Mesothelial cell of epicardium (in vitro differentiated cells): ENCODE data around the gene ARHGDIB. TPM values are rescaled to one million over a fixed set of nuclear protein-coding genes. Genes with fewer than 3 reads are reported as not detected.
A peak's percentile ranks its signal among the peaks of the same experiment; 100 is the strongest.

Experiments
- DNase-seq, 2 experiments: peaks; one replicate each; pipeline ENCODE4 v3.0.0; 2021; ENCODE audit warnings: low spot score in 2 of 2; ENCODE audit not compliant: unreplicated experiment in 2 of 2
- H3K27ac Mint-ChIP-seq: 2 replicates; pipeline ENCODE4 v1.8.0; 2021; ENCODE audit warnings: mixed read lengths
- H3K27me3 Mint-ChIP-seq: 2 replicates; pipeline ENCODE4 v1.8.0; 2021; ENCODE audit warnings: low read depth, mixed read lengths
- H3K36me3 Mint-ChIP-seq: 2 replicates; pipeline ENCODE4 v1.8.0; 2021; ENCODE audit warnings: mixed read lengths
- H3K4me1 Mint-ChIP-seq: 2 replicates; pipeline ENCODE4 v1.8.0; 2021; ENCODE audit warnings: mixed read lengths
- H3K4me3 Mint-ChIP-seq: 2 replicates; pipeline ENCODE4 v1.8.0; 2021; ENCODE audit warnings: mild to moderate bottlenecking, moderate library complexity, mixed read lengths
- H3K9me3 Mint-ChIP-seq: 2 replicates; pipeline ENCODE4 v1.8.0; 2021; ENCODE audit warnings: mixed read lengths
- CTCF ChIP-seq: fragments of 200-600 bp; sonication (generic); IDR thresholded peaks from one replicate; pipeline ENCODE4 v1.5.0; 2021; ENCODE audit warnings: antibody characterized with exemption; ENCODE audit not compliant: unreplicated experiment
- total RNA-seq: library from RNA; stranded (reverse); gene quantifications from 3 replicates; pipeline ENCODE4 v1.2.1, GENCODE V29; 2021

ARHGDIB gene
- total RNA-seq, 1 donor from 2014 or later = 28.5 TPM

DNA sequence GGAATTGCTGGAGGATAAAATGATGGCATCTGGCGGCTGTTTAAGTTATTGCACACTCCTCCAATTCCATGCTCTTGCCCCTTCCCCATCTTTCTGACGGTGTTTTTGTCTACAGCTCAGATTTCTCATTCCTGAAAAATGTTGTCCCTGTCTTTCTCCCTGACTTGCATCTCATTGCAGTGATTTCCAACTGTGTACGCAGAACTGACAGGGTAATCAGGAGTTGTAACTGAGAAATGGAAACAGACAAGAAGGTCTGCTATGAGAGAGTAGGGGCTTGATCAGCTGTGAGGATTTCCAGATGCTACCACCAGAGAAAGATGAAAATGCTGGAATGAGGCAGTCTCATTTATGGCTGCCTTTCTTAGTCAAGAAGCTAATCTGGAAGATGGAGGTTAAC lies 24.4 kb downstream of the ARHGDIB start:
- no peak overlapping the region for H3K4me3 Mint-ChIP-seq
- no peaks in the 10 kb centered on the region for H3K27me3 Mint-ChIP-seq
- peaks cover 6% of the 10 kb centered on the region for H3K36me3 Mint-ChIP-seq
- peaks cover 39% of the 10 kb centered on the region for H3K4me1 Mint-ChIP-seq
- TF ChIP-seq CTCF = no peak
- H3K9me3 Mint-ChIP-seq = peaks cover 16% of the 10 kb centered on the region
- H3K27ac Mint-ChIP-seq = peak overlapping the region; percentile 8
- no peak for DNase-seq

DNA sequence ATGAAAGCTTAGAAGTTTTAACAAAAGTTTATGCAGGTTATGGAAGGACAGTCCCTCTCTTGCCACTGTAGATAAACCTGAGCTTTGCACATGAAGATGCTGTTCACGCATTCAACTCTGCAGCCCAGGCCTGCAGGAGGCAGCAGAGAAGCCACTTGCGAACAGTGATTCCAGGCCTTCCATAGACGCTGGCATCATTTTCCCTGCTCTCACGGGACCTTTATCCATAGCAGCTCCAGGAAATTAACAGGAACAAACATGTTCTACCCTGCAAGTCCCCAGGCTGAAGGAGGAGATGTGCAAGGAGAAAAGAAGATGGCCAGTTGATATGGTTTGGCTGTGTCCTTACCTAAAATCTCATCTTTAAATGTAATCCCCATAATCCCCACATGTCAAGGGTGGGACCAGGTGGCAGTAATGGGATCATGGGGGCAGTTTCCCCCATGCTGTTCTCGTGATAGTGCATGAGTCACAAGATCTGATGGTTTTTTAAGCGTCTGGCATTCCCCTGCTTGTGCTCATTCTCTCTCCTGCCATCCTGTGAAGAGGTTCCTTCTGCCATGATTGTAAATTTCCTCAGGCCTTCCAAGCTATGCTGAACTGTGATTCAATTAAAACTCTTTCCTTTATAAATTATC lies 25.1 kb downstream of the ARHGDIB start:
- no peak for DNase-seq
- Mint-ChIP-seq H3K36me3 (peaks cover 2% of the 10 kb centered on the region), H3K27me3 (no peaks in the 10 kb centered on the region), H3K4me3 (no peak overlapping the region), H3K4me1 (peaks cover 46% of the 10 kb centered on the region), H3K9me3 (peaks cover 14% of the 10 kb centered on the region), H3K27ac (peak overlapping the region; percentile 58)
- no peak for TF ChIP-seq CTCF

- H3K9me3 Mint-ChIP-seq = peaks cover 7% of the 10 kb centered on the region
- no peak for TF ChIP-seq CTCF
- no peak for DNase-seq
- no peak overlapping the region for H3K4me3 Mint-ChIP-seq
- H3K36me3 Mint-ChIP-seq = peaks cover 2% of the 10 kb centered on the region
- no peaks in the 10 kb centered on the region for H3K27me3 Mint-ChIP-seq
- peaks cover 58% of the 10 kb centered on the region for H3K4me1 Mint-ChIP-seq
- H3K27ac Mint-ChIP-seq = peak overlapping the region; percentile 88
Observed at GRCh38 chr12:14935031-14935430, 26.4 kb downstream of the ARHGDIB start.

DNA sequence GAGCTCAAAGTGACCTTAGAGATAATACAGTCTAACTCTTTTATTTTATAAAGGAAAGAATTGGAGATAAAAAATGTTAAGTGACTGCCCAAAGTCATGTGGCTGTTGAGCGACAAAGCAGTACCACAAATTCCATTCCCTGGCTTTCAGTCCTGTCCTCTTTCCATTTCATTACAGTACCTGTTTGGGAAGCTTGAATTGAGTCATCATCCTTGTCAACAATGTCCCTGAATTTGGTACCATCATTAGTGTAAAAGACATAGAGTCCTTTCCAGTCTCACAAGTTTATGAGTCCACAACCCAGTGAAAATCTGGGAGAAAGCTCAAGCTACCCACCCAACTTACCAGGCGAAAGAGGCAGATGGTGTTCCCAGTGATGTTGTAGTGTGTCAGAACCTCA lies 26.9 kb downstream of the ARHGDIB start:
- peaks cover 2% of the 10 kb centered on the region for H3K36me3 Mint-ChIP-seq
- TF ChIP-seq CTCF = no peak
- H3K4me1 Mint-ChIP-seq = peaks cover 59% of the 10 kb centered on the region
- peak overlapping the region; percentile 88 for H3K27ac Mint-ChIP-seq
- no peak for DNase-seq
- H3K9me3 Mint-ChIP-seq = peaks cover 4% of the 10 kb centered on the region
- H3K4me3 Mint-ChIP-seq = no peak overlapping the region
- H3K27me3 Mint-ChIP-seq = no peaks in the 10 kb centered on the region

DNA sequence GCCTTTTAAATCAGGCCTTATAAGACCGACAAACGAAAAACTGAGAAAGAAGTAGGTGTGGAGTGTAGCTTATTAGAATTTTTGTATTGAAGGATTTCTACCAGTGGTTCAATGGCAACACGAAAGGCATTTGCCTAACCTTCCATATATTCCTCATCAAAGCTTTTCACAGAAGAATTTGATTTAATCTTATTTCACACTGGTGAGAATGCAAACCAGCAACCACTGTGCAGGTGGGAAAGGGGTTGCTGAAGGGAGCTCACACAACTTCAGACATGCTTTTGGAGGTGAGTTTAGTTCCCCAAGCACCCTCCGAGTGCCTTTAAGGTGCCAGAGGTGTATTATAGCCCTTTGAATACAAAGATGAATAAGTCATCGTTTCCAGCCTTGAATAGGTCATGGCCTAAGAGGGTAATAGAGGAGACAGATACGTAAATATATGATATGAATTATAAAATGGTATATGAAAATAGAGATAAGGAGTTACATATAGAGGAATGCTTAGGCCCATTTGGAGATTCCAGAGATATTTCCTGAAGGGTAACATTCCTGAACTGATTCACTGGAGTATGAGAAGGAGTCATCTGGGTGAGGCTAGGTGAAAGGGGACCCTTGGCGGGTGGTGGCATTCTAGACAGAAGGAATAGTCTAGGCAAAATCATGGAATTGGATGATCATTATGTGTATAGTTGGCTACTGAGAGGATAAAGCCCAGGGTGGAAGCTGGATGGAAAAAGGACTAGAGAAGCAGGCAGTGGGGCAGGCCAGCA lies 29.4 kb downstream of the ARHGDIB start:
- Mint-ChIP-seq H3K4me1 (peaks cover 76% of the 10 kb centered on the region), H3K27me3 (no peaks in the 10 kb centered on the region), H3K4me3 (no peak overlapping the region), H3K27ac (peak overlapping the region; percentile 98), H3K36me3 (peaks cover 2% of the 10 kb centered on the region), H3K9me3 (peaks cover 4% of the 10 kb centered on the region)
- no peak for TF ChIP-seq CTCF
- no peak for DNase-seq
